Activated CD4-positive, alpha-beta T cell treated with anti-CD3 and anti-CD28 coated beads for 36 hours (primary cell): ENCODE measurements around the gene SCAP. TPM values are rescaled to one million over a fixed set of nuclear protein-coding genes. Genes with fewer than 3 reads are reported as not detected.
"Not testable (repeated sequence)": the region's sequence is repeated elsewhere in the genome, so short reads cannot be mapped to it uniquely, and the experiment has no call there.

ENCODE experiments used
- ATAC-seq: fragments of 200-7000 bp; cut with Tn5 transposase; one replicate; pipeline ENCODE4 v1.10.0; 2021; ENCODE audit warnings: mild to moderate bottlenecking, moderate library complexity
- CTCF ChIA-PET: fragments of 350-600 bp; sonication (Branson Sonifier 250); formaldehyde crosslinking; loops from one replicate; lab custom pipeline; 2021; ENCODE audit warnings: antibody characterized with exemption; lab: Charles Lee
- POLR2A ChIA-PET: fragments of 350-600 bp; sonication (Branson Sonifier 250); formaldehyde crosslinking; loops from one replicate; lab custom pipeline; 2021; ENCODE audit warnings: antibody characterized with exemption, inconsistent platforms; lab: Charles Lee
- DNase-seq: peaks from one replicate; pipeline ENCODE4 v3.0.0-alpha.2; 2020
- H3K27ac Mint-ChIP-seq: one replicate; pipeline ENCODE4 v1.8.0; 2021; ENCODE audit warnings: mixed read lengths
- H3K27me3 Mint-ChIP-seq: one replicate; pipeline ENCODE4 v1.8.0; 2021; ENCODE audit warnings: mixed read lengths
- H3K36me3 Mint-ChIP-seq: one replicate; pipeline ENCODE4 v1.8.0; 2021; ENCODE audit warnings: low read depth, mixed read lengths
- H3K4me1 Mint-ChIP-seq: one replicate; pipeline ENCODE4 v1.8.0; 2021; ENCODE audit warnings: mixed read lengths
- H3K4me3 Mint-ChIP-seq: one replicate; pipeline ENCODE4 v1.8.0; 2021; ENCODE audit warnings: mild to moderate bottlenecking, moderate library complexity, mixed read lengths
- H3K9me3 Mint-ChIP-seq: one replicate; pipeline ENCODE4 v1.8.0; 2021; ENCODE audit warnings: low read depth, mixed read lengths
- intact Hi-C, 2 experiments: fragments of 100-400 bp; cut with DNase I in 1 of 2; cut with micrococcal nuclease in 1 of 2; formaldehyde crosslinking; loops; one replicate each; pipeline versions ENCODE4 v1.14.2 to v1.15.1; 2022 to 2024; cut with DNase I, micrococcal nuclease
- total RNA-seq, 2 experiments: library from RNA; stranded (reverse); gene quantifications; one replicate each; pipeline ENCODE4 v1.2.3, GENCODE V29; 2021

SCAP gene
- total RNA-seq, 2 experiments from 2014 or later: 44.5 to 51.2 TPM

DNA sequence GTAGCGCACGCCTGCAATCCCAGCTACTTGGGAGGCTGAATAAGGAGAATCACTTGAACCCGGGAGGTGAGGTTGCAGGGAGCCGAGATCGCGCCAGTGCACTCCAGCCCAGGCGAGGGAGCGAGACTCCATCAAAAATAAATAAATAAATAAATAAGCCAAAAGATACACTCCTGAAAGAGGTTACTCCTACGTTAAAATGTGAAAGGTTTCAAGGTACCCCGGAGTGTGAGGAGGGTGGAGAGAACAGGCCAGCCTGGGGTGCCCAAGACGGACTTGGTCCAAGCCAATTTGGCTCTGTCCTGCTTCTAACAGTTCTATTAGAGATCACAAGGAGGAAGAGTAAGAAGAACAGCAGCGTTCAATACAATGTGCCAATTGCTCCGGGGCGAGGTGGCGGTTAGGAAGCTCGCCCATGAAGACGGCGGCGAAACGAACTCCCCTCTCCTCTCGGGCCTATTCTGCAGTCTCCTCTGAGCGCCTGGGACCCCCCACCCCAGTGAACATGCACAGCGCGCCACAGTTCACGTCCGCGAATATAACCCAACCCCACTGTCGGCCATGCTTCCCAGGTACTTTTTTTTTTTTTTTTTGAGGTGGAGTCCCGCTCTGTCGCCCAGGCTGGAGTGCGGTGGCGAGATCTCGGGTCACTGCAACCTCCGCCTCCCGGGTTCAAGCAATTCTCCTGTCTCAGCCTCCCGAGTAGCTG, 36.8 kb upstream of the SCAP start:
- peak; percentile 48 for DNase-seq
- H3K4me3 Mint-ChIP-seq: peak overlapping the region; percentile 91
- intact Hi-C loops: loop anchor here (1.0 to 5.0 kb wide), 16 partner anchors 37 to 1405 kb away; partner anchors contain the start of genes DHX30 (in 2 of the 2), SCAP (in 2 of the 2), ARIH2 (in 1 of the 2) and CDC25A (in 1 of the 2)
- ATAC-seq: peak; percentile 9
- peaks cover 19% of the 10 kb centered on the region for H3K36me3 Mint-ChIP-seq
- CTCF ChIA-PET: interaction anchor here (0.6 to 2.4 kb wide), 6 partner anchors 10 to 312 kb away, joined by 3 to 10 read pairs (median 3); no protein-coding TSS in a partner anchor
- POLR2A ChIA-PET: interaction anchor here (0.5 kb wide), 1 partner anchor 263 kb away, joined by 3 read pairs; no protein-coding TSS in a partner anchor
- peaks cover 20% of the 10 kb centered on the region for H3K4me1 Mint-ChIP-seq
- H3K9me3 Mint-ChIP-seq: no peaks in the 10 kb centered on the region
- no peaks in the 10 kb centered on the region for H3K27me3 Mint-ChIP-seq
- H3K27ac Mint-ChIP-seq: peak overlapping the region; percentile 96

DNA sequence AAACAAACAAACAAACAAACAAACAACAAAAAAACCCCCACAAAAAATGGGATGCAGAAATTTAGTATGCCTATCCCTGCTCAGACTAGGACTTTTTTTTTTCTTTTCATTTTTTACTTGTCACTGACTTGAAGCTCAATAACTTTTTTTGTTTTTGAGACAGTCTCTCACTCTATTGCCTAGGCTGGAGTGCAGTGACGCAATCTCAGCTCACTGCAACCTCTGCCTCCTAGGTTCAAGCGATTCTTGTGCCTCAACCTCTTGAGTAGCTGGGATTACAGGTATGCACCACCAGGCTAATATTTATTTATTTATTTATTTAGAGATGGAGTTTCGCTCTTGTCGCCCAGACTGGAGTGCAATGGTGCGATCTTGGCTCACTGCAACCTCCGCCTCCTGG, 29.5 kb upstream of the SCAP start:
- H3K36me3 Mint-ChIP-seq: peaks cover 36% of the 10 kb centered on the region
- CTCF ChIA-PET: interaction anchor here (1.2 kb wide), 1 partner anchor 14 kb away, joined by 6 read pairs; no protein-coding TSS in a partner anchor
- DNase-seq, H3K27ac Mint-ChIP-seq, H3K4me3 Mint-ChIP-seq, H3K4me1 Mint-ChIP-seq, ATAC-seq, H3K9me3 Mint-ChIP-seq, intact Hi-C loops, POLR2A ChIA-PET, H3K27me3 Mint-ChIP-seq: not testable (repeated sequence)

- intact Hi-C loops: no loop called here
- no peak overlapping the region for H3K27ac Mint-ChIP-seq
- ATAC-seq (no peak), DNase-seq (no peak)
- ChIA-PET POLR2A (no interaction called here), CTCF (interaction anchor here (1.2 kb wide), 1 partner anchor 12 kb away, joined by 6 read pairs; no protein-coding TSS in a partner anchor)
- no peak overlapping the region for H3K4me3 Mint-ChIP-seq
- H3K36me3 Mint-ChIP-seq: peaks cover 34% of the 10 kb centered on the region
- no peaks in the 10 kb centered on the region for H3K4me1 Mint-ChIP-seq
- no peaks in the 10 kb centered on the region for H3K9me3 Mint-ChIP-seq
- H3K27me3 Mint-ChIP-seq: no peaks in the 10 kb centered on the region
Observed at GRCh38 chr3:47504113-47504512, 28.4 kb upstream of the SCAP start.

DNA sequence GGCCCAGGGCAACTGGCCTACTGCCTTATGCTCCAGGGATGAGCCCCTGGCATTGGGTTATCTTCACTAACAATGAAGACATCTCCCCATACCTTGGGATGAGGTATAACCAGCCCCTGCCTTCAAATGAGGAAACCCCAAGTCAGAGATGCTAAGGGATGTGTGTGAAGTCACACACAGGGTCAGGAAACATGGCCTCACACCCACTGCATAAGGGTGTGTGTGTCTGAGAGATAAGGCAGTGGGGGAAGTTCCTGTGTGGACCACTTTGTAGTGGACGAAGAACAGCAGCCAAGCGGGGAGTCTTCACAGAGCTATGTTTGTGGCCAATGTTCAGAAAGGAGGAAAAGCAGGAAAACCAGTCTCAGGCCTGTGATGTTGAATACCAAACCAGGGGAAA, 27.3 kb upstream of the SCAP start:
- intact Hi-C loops: no loop called here
- no peaks in the 10 kb centered on the region for H3K27me3 Mint-ChIP-seq
- POLR2A ChIA-PET: no interaction called here

GRCh38 chr3:47496892-47497291, 21.2 kb upstream of the SCAP start:
- CTCF ChIA-PET: no interaction called here
- H3K27ac Mint-ChIP-seq: no peak overlapping the region
- POLR2A ChIA-PET: no interaction called here

More for the DNA sequence above, 27.3 kb upstream of the SCAP start:
- H3K9me3 Mint-ChIP-seq: no peaks in the 10 kb centered on the region
- no peak overlapping the region for H3K4me3 Mint-ChIP-seq
- H3K36me3 Mint-ChIP-seq: peaks cover 37% of the 10 kb centered on the region
- H3K4me1 Mint-ChIP-seq: no peaks in the 10 kb centered on the region
- CTCF ChIA-PET: interaction anchor here (1.1 kb wide), 1 partner anchor 74 kb away, joined by 3 read pairs; no protein-coding TSS in a partner anchor
- DNase-seq: no peak
- H3K27ac Mint-ChIP-seq: no peak overlapping the region
- no peak for ATAC-seq

DNA sequence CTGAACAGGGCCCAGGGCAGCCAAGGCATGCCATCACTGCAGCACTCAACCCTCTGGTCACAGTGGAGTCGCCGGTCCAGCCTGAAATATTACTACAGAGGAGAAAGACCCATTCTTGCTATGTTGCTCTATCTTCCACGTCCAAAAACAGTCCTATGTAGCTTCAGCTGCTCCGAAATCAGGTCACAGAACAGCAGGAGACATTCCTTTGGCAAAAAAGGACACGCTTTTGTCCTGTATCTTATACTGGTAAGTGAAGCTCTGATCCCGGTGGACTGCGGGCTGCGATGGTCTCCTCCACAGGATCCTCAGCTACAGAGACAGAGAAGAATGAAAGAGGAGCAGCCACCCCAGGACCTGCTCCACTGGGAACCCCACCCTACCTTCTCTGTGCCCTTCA, 20.1 kb upstream of the SCAP start:
- ChIA-PET CTCF (no interaction called here), POLR2A (no interaction called here)
- H3K27ac Mint-ChIP-seq: no peak overlapping the region
- ATAC-seq (no peak), DNase-seq (no peak)
- H3K9me3 Mint-ChIP-seq: no peaks in the 10 kb centered on the region
- H3K4me3 Mint-ChIP-seq: no peak overlapping the region
- intact Hi-C loops: no loop called here
- H3K36me3 Mint-ChIP-seq: peaks cover 31% of the 10 kb centered on the region
- no peaks in the 10 kb centered on the region for H3K4me1 Mint-ChIP-seq
- H3K27me3 Mint-ChIP-seq: no peaks in the 10 kb centered on the region

More at GRCh38 chr3:47496892-47497291, 21.2 kb upstream of the SCAP start:
- intact Hi-C loops: no loop called here
- H3K36me3 Mint-ChIP-seq: peaks cover 32% of the 10 kb centered on the region
- H3K4me3 Mint-ChIP-seq: no peak overlapping the region
- H3K27me3 Mint-ChIP-seq: no peaks in the 10 kb centered on the region
- H3K4me1 Mint-ChIP-seq: no peaks in the 10 kb centered on the region
- no peak for ATAC-seq
- DNase-seq: no peak
- H3K9me3 Mint-ChIP-seq: no peaks in the 10 kb centered on the region

GRCh38 chr3:47495111-47495510, 19.4 kb upstream of the SCAP start:
- POLR2A ChIA-PET: interaction anchor here (0.6 kb wide), 1 partner anchor 68 kb away, joined by 3 read pairs; no protein-coding TSS in a partner anchor
- ATAC-seq: no peak
- Mint-ChIP-seq H3K27me3 (no peaks in the 10 kb centered on the region), H3K27ac (no peak overlapping the region), H3K4me3 (no peak overlapping the region), H3K36me3 (peaks cover 27% of the 10 kb centered on the region), H3K4me1 (no peaks in the 10 kb centered on the region), H3K9me3 (no peaks in the 10 kb centered on the region)
- DNase-seq: no peak
- intact Hi-C loops: no loop called here
- CTCF ChIA-PET: no interaction called here

- no peaks in the 10 kb centered on the region for H3K9me3 Mint-ChIP-seq
- ChIA-PET POLR2A (no interaction called here), CTCF (interaction anchor here (1.2 kb wide), 1 partner anchor 13 kb away, joined by 6 read pairs; no protein-coding TSS in a partner anchor)
- H3K27me3 Mint-ChIP-seq: no peaks in the 10 kb centered on the region
- ATAC-seq: no peak
- intact Hi-C loops: no loop called here
- no peaks in the 10 kb centered on the region for H3K4me1 Mint-ChIP-seq
- H3K4me3 Mint-ChIP-seq: no peak overlapping the region
- no peak for DNase-seq
- peaks cover 18% of the 10 kb centered on the region for H3K36me3 Mint-ChIP-seq
- H3K27ac Mint-ChIP-seq: no peak overlapping the region
Observed at GRCh38 chr3:47491777-47492176, 16.0 kb upstream of the SCAP start.

DNA sequence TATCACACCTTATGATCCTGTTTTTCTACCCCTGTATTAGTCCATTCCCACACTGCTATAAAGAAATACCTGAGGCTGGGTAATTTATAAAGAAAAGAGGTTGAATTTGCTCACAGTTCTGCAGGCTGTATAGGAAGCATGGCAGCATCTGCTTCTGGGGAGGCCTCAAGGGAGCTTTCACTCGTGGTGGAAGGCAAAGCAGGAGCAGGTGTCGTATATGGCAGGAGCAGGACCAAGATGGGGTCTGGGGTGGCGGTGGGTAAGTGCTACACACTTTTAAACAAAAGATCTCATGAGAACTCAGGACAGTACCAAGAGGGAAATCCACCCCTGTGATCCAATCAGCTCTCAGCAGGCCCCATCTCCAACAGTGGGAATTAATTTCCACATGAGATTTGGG, 15.4 kb upstream of the SCAP start:
- Mint-ChIP-seq H3K4me1 (no peaks in the 10 kb centered on the region), H3K4me3 (no peak overlapping the region), H3K9me3 (no peaks in the 10 kb centered on the region), H3K27ac (no peak overlapping the region), H3K36me3 (peaks cover 15% of the 10 kb centered on the region), H3K27me3 (no peaks in the 10 kb centered on the region)
- ChIA-PET POLR2A (no interaction called here), CTCF (interaction anchor here (1.2 kb wide), 1 partner anchor 13 kb away, joined by 6 read pairs; no protein-coding TSS in a partner anchor)
- DNase-seq (no peak), ATAC-seq (no peak)
- intact Hi-C loops: no loop called here

GRCh38 chr3:47487265-47487664, 11.5 kb upstream of the SCAP start:
- H3K36me3 Mint-ChIP-seq: peaks cover 5% of the 10 kb centered on the region
- POLR2A ChIA-PET: no interaction called here
- DNase-seq (no peak), ATAC-seq (no peak)
- intact Hi-C loops: no loop called here
- CTCF ChIA-PET: interaction anchor here (1.4 kb wide), 1 partner anchor 11 kb away, joined by 6 read pairs; no protein-coding TSS in a partner anchor
- no peak overlapping the region for H3K27ac Mint-ChIP-seq
- no peaks in the 10 kb centered on the region for H3K27me3 Mint-ChIP-seq
- no peak overlapping the region for H3K4me3 Mint-ChIP-seq
- H3K4me1 Mint-ChIP-seq: no peaks in the 10 kb centered on the region
- no peaks in the 10 kb centered on the region for H3K9me3 Mint-ChIP-seq

DNA sequence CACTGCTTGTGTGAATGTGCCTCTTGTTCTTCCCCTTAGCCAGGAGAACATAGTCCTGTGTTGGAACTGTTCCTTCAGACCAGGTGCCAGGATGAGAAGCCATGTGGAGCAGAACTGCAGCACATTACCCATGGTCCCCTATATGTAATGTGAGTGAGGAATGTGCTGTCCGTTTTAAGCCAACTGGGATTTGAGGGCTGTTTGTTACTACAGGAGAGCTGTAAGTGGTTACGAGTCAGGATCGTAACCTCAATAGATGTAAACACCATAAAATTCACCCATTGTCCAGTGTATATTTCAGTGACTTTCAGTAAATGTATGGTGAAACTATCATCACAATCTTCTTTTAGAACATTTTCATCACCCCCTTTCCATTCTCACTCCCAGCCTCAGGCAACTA, 10.1 kb upstream of the SCAP start:
- Mint-ChIP-seq H3K36me3 (peaks cover 2% of the 10 kb centered on the region), H3K4me3 (no peak overlapping the region), H3K27ac (no peak overlapping the region), H3K9me3 (no peaks in the 10 kb centered on the region), H3K4me1 (no peaks in the 10 kb centered on the region), H3K27me3 (no peaks in the 10 kb centered on the region)
- ChIA-PET POLR2A (no interaction called here), CTCF (interaction anchor here (0.6 kb wide), 1 partner anchor 838 kb away, joined by 3 read pairs; no protein-coding TSS in a partner anchor)
- intact Hi-C loops: no loop called here
- DNase-seq (no peak), ATAC-seq (no peak)
